Thoracic aorta (tissue), 2 donors: ENCODE measurements around the gene SPINDOC. TPM values are rescaled to one million over a fixed set of nuclear protein-coding genes. Genes with fewer than 3 reads are reported as not detected.

Experiments used
- ATAC-seq: fragments of 150-250 bp; one replicate; pipeline ENCODE4 v1.8.0; 2017; ENCODE audit warnings: low read depth; ENCODE audit not compliant: insufficient number of reproducible peaks, low FRiP score
- DNase-seq: peaks from one replicate; pipeline ENCODE4 v3.0.0-alpha.2; 2020; ENCODE audit warnings: low spot score
- H3K27ac ChIP-seq, 2 donors: fragments of 200-600 bp; sonication (generic); 1 replicate in 1 of 2; 2 replicates in 1 of 2; pipeline ENCODE4 v1.5.1; 2016; ENCODE audit warnings: mild to moderate bottlenecking in 2 of 2, moderate library complexity in 2 of 2
- H3K27me3 ChIP-seq: fragments of 200-600 bp; sonication (generic); replicated peaks from 2 replicates; pipeline ENCODE4 v1.6.0; 2016; ENCODE audit warnings: mild to moderate bottlenecking; ENCODE audit not compliant: insufficient read depth
- H3K36me3 ChIP-seq: fragments of 200-600 bp; sonication (generic); one replicate; pipeline ENCODE4 v1.5.1; 2016
- H3K4me1 ChIP-seq, 2 donors: fragments of 200-600 bp; sonication (generic); 1 replicate in 1 of 2; 2 replicates in 1 of 2; pipeline versions ENCODE4 v1.5.1 to v1.6.0; 2016; ENCODE audit warnings: low read depth in 2 of 2, mild to moderate bottlenecking in 1 of 2; ENCODE audit not compliant: control insufficient read depth in 1 of 2
- H3K4me3 ChIP-seq: fragments of 200-600 bp; sonication (generic); 2 replicates; pipeline ENCODE4 v1.5.1; 2016; ENCODE audit warnings: mild to moderate bottlenecking
- H3K9me3 ChIP-seq: fragments of 200-600 bp; sonication (generic); 2 replicates; pipeline ENCODE4 v1.5.1; 2016
- CTCF ChIP-seq: fragments of 200-600 bp; sonication (generic); IDR thresholded peaks from one replicate; pipeline ENCODE4 v1.5.1; 2019; ENCODE audit warnings: antibody characterized with exemption
- total RNA-seq, 2 donors: library from RNA; depleted of rRNA; stranded (reverse); fragments of >200 nt; gene quantifications; one replicate each; pipeline versions ENCODE4 v1.1.0 to v1.2.3, GENCODE V29; 2016

SPINDOC gene
- total RNA-seq, 2 donors from 2014 or later = 14.8 to 16.4 TPM

DNA sequence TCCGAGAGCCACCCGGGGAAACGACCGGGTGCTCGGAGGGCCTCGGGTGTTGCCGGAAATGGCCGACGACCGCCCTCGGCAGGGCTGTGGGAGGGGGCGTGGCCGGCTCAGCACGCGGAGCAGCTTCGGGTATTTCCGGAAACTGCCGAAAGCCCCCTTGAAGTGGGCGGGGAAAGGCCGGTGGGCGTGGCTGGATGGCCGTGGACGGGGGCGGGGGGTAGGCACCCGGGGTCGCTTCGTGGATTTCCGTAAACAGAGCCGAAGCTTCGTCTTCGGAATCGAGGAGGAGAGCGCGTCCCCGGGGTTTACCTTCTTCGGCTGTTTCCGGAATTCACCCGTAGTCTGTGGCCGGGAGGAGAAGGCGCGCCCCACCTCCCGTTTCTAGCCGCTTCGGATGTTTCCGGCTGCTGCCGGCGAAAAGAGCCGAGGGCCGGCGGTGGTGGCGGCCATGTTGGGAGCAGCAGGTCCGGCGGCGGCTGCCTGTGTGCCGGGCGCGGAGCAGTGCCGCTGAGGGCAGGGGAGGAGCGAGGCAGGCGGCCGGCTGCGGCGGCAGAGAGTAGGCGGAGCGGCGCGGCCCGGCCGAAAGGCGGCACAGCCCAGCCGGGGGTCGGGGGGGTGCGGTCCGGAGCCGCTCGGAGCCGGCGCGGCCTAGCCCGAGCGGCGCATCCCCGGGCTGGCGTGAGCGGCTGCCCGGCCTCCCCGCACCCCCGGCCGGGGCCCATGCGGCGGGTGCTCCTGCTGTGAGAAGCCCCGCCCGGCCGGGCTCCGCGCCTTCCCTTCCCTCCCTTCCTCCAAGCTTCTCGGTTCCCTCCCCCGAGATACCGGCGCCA is 25.6 kb downstream of the SPINDOC start, which contains the start of gene MARK2:
Gene MARK2 (plus strand): TSS at position 433 of the 830 bp plus-strand sequence. CDS start 397 bp downstream, at position 830.
- H3K36me3 ChIP-seq = no peaks in the 10 kb centered on the region
- peak; percentile 89 for ATAC-seq
- TF ChIP-seq CTCF = no peak
- peak within 1 kb of the TSS; percentile 79 to 82 for H3K27ac ChIP-seq
- H3K4me1 ChIP-seq = peaks cover 17 to 45% of the 10 kb centered on the region in 2 donors
- H3K27me3 ChIP-seq = no peaks in the 10 kb centered on the region
- no peaks in the 10 kb centered on the region for H3K9me3 ChIP-seq
- peak within 1 kb of the TSS; percentile 92 for H3K4me3 ChIP-seq
- peak; percentile 86 for DNase-seq

DNA sequence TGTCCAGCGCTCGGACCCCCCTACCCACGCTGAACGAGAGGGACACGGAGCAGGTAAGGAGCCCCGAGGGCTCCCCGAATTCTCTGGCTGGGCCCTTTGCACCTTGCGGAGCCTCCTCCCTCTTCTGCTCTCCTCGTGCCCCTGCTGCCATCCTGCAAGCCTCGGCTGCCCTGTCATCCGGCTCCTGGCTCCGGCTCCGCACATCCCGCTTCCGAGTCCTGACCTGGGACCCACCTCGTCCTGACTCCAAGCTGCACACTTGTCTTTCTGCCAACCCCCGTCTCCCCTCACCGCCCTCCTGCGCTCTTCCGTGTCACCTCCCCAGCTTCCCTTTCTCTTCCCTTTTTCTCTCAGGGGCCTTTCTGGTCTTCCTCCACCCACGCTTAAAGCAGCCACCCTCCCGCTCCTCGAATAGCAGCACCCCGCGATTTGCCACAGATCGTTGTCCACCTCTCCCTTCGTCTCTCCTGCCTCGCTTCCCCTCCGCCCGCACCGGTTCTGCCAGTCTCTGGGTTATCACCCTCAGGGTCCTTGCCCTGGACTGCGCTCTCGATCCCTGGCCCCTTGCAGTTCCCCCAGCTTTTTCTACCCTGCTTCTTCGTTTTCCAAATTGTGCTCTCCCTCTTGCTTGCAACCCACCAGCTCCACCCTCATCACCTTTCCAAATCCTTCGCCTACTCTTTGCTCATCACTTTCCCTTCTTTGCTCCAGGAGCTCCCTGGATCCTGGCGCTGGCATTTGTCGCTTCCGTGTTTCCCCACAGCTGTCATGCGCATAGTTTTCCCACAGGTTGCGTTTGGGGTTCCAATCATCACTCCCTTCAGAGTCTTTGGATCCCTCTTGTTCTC is 26.5 kb downstream of the SPINDOC start:
- Histone ChIP-seq H3K4me3 (peak overlapping the region; percentile 92), H3K4me1 (peaks cover 17 to 47% of the 10 kb centered on the region in 2 donors), H3K27ac (peak overlapping the region; percentile 72 to 82), H3K36me3 (no peaks in the 10 kb centered on the region), H3K9me3 (no peaks in the 10 kb centered on the region), H3K27me3 (no peaks in the 10 kb centered on the region)
- TF ChIP-seq CTCF = no peak
- DNase-seq (no peak), ATAC-seq (no peak)

DNA sequence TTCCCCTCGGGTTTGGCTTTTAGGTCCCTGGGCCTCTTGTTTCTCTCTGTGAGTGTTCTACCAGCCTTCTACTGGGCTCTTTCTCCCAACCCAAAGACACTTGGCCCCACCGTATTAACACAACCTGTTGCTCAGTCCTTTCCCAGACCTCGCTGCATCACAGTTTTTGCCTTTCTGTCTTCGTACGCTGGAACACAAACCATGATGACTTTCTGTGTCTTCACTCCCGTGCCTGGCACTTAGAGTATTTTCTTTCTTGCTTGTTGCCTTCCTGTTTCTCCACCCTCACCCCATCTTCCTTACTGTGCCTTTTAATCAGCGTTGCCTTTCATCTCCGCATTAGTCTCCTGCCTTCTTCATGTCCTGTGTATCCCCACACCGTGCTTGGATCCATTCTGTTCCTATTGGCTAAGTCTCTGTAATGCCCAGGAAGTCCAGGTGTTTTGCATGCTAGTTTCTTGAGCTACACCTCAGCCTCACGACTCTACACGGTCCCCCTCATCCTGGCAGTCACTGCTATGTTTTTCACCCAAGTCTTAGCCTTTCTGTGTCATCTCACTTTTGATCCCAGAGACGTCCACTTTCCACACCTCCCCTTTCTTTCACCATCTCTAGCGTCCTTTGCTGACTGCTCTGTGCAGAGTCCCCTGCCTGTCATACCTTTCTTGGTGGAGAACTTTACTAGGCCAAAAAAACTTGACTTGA is 27.3 kb downstream of the SPINDOC start:
- no peak for DNase-seq
- no peak for TF ChIP-seq CTCF
- H3K4me1 ChIP-seq = peaks cover 17 to 54% of the 10 kb centered on the region in 2 donors
- no peaks in the 10 kb centered on the region for H3K9me3 ChIP-seq
- peak overlapping the region; percentile 92 for H3K4me3 ChIP-seq
- ATAC-seq = no peak
- H3K36me3 ChIP-seq = no peaks in the 10 kb centered on the region
- peak overlapping the region; percentile 61 to 82 for H3K27ac ChIP-seq
- no peaks in the 10 kb centered on the region for H3K27me3 ChIP-seq

DNA sequence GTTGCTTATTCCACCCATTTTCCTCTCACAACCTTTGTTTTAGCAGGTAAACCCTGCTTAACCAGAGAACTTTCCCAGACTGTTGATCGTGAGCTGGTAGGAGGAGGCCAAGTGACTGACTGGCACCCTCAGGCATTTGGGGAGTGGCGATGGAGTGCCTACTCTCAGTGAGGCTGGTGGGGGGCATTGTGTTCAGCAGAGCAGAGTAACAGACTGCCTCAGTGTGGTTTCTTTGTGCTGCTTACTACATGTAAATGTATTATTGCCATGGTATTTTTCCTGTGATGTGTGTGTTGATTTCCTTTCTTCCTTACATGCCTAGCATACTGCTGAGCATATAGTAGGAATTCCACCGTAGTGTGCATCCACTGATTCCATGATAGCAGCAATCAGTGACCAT is 28.3 kb downstream of the SPINDOC start:
- Histone ChIP-seq H3K9me3 (no peaks in the 10 kb centered on the region), H3K27ac (peak overlapping the region; percentile 61 to 82), H3K27me3 (no peaks in the 10 kb centered on the region), H3K4me3 (peak overlapping the region; percentile 92), H3K36me3 (no peaks in the 10 kb centered on the region), H3K4me1 (peaks cover 17 to 54% of the 10 kb centered on the region in 2 donors)
- no peak for ATAC-seq
- TF ChIP-seq CTCF = no peak
- DNase-seq = no peak
